Endodermal cell (in vitro differentiated cells): Measurements from ENCODE around the gene SPAM1. TPM values are rescaled to one million over a fixed set of nuclear protein-coding genes. Genes with fewer than 3 reads are reported as not detected.
"Not testable (repeated sequence)": the region's sequence is repeated elsewhere in the genome, so short reads cannot be mapped to it uniquely, and the experiment has no call there.

Experiments
- DNase-seq: peaks from one replicate; pipeline ENCODE4 v3.0.0-alpha.2; 2017
- H3K27ac ChIP-seq: 2 replicates; pipeline ENCODE4 v1.5.1; 2013; ENCODE audit warnings: mild to moderate bottlenecking, low read depth, low read length, moderate library complexity
- H3K27me3 ChIP-seq: 2 replicates; pipeline ENCODE4 v1.6.1; 2013; ENCODE audit warnings: mild to moderate bottlenecking, low read length, moderate library complexity; ENCODE audit not compliant: insufficient read depth, control insufficient read depth, poor library complexity, severe bottlenecking
- H3K36me3 ChIP-seq: 2 replicates; pipeline ENCODE4 v1.7.0; 2013; ENCODE audit warnings: mild to moderate bottlenecking, low read length, moderate library complexity; ENCODE audit not compliant: control insufficient read depth, insufficient read depth
- H3K4me1 ChIP-seq: one replicate; pipeline ENCODE4 v1.7.0; 2013; ENCODE audit warnings: low read length; ENCODE audit not compliant: control insufficient read depth, insufficient read depth
- H3K4me3 ChIP-seq: 2 replicates; pipeline ENCODE4 v1.5.1; 2013; ENCODE audit warnings: mild to moderate bottlenecking, low read length, moderate library complexity
- H3K9ac ChIP-seq: 2 replicates; pipeline ENCODE4 v1.6.1; 2013; ENCODE audit warnings: mild to moderate bottlenecking, low read length, moderate library complexity; ENCODE audit not compliant: poor library complexity, severe bottlenecking; ENCODE audit errors: extremely low read depth
- H3K9me3 ChIP-seq: 2 replicates; pipeline ENCODE4 v1.6.1; 2013; ENCODE audit warnings: mild to moderate bottlenecking, low read length, moderate library complexity; ENCODE audit not compliant: control insufficient read depth
- H3K27ac Mint-ChIP-seq: 2 replicates; pipeline ENCODE4 v1.8.0; 2020; ENCODE audit warnings: mixed read lengths
- H3K27me3 Mint-ChIP-seq: 2 replicates; pipeline ENCODE4 v1.8.0; 2021; ENCODE audit warnings: mild to moderate bottlenecking, mixed read lengths; ENCODE audit not compliant: insufficient read depth
- H3K36me3 Mint-ChIP-seq: 2 replicates; pipeline ENCODE4 v1.8.0; 2020; ENCODE audit warnings: low read depth, mixed read lengths
- H3K4me1 Mint-ChIP-seq: 2 replicates; pipeline ENCODE4 v1.8.0; 2020; ENCODE audit warnings: mixed read lengths
- H3K4me3 Mint-ChIP-seq: 2 replicates; pipeline ENCODE4 v1.8.0; 2020; ENCODE audit warnings: mild to moderate bottlenecking, moderate library complexity, mixed read lengths
- H3K9me3 Mint-ChIP-seq: 2 replicates; pipeline ENCODE4 v1.8.0; 2020; ENCODE audit warnings: mild to moderate bottlenecking, mixed read lengths
- CTCF ChIP-seq: fragments of 200-600 bp; sonication (generic); conservative IDR thresholded peaks from 2 replicates; pipeline ENCODE4 v1.5.0; 2021; ENCODE audit warnings: antibody characterized with exemption, mild to moderate bottlenecking
- WGBS, 2 experiments: methylation state at CpG; one replicate each; pipeline versions ENCODE4 v1.1.5 to v1.1.7; 2013; ENCODE audit warnings: missing lambda C conversion rate in 2 of 2, mixed read lengths in 1 of 2; ENCODE audit not compliant: insufficient coverage in 1 of 2, insufficient read length in 1 of 2; 5-methylcytosine and 5-hydroxymethylcytosine counted together
- total RNA-seq, 2 donors: library from RNA; stranded (reverse); fragmentation: NEBNext Ultra II Directional in 1 of 2; extraction: Animal tissue kit (Norgen Biotek cat#: 25700) in 1 of 2; gene quantifications; 2 replicates in 1 of 2; 3 replicates in 1 of 2; pipeline ENCODE4 v1.2.1, GENCODE V29; 2021

The SPAM1 gene
- total RNA-seq, 2 donors from 2014 or later: 0.18 to 0.49 TPM

GRCh38 chr7:123881300-123881699, 43.7 kb upstream of the SPAM1 start:
- no peaks in the 10 kb centered on the region for H3K9me3 Mint-ChIP-seq
- H3K27ac Mint-ChIP-seq: no peak overlapping the region
- DNase-seq: no peak
- Histone ChIP-seq H3K4me1 (no peaks in the 10 kb centered on the region), H3K27ac (no peak overlapping the region), H3K9ac (no peak overlapping the region), H3K4me3 (no peak overlapping the region), H3K36me3 (no peaks in the 10 kb centered on the region), H3K9me3 (peaks cover 1% of the 10 kb centered on the region), H3K27me3 (no peaks in the 10 kb centered on the region)
- no peak overlapping the region for H3K4me3 Mint-ChIP-seq
- TF ChIP-seq CTCF: no peak
- 100% methylated on average over 2 of the region's 2 CpGs; no CpG with 5 or more reads in 1 of the 2 experiments for WGBS, 2 experiments
- no peaks in the 10 kb centered on the region for H3K27me3 Mint-ChIP-seq
- H3K36me3 Mint-ChIP-seq: no peaks in the 10 kb centered on the region
- no peaks in the 10 kb centered on the region for H3K4me1 Mint-ChIP-seq

GRCh38 chr7:123883154-123883553, 41.9 kb upstream of the SPAM1 start:
- TF ChIP-seq CTCF: no peak
- Histone ChIP-seq H3K27me3 (no peaks in the 10 kb centered on the region), H3K9ac (no peak overlapping the region), H3K27ac (no peak overlapping the region), H3K4me3 (no peak overlapping the region), H3K4me1 (no peaks in the 10 kb centered on the region), H3K36me3 (no peaks in the 10 kb centered on the region), H3K9me3 (peaks cover 6% of the 10 kb centered on the region)
- no peak overlapping the region for H3K27ac Mint-ChIP-seq
- DNase-seq: no peak
- H3K4me1 Mint-ChIP-seq: peaks cover 2% of the 10 kb centered on the region
- H3K27me3 Mint-ChIP-seq: no peaks in the 10 kb centered on the region
- no peaks in the 10 kb centered on the region for H3K9me3 Mint-ChIP-seq
- H3K36me3 Mint-ChIP-seq: no peaks in the 10 kb centered on the region
- no peak overlapping the region for H3K4me3 Mint-ChIP-seq

GRCh38 chr7:123888192-123888591, 36.8 kb upstream of the SPAM1 start:
- Histone ChIP-seq H3K4me3 (peak overlapping the region; percentile 56), H3K9ac (no peak overlapping the region), H3K9me3 (peaks cover 10% of the 10 kb centered on the region), H3K36me3 (no peaks in the 10 kb centered on the region), H3K4me1 (peaks cover 6% of the 10 kb centered on the region), H3K27me3 (no peaks in the 10 kb centered on the region), H3K27ac (no peak overlapping the region)
- Mint-ChIP-seq H3K27me3 (no peaks in the 10 kb centered on the region), H3K36me3 (no peaks in the 10 kb centered on the region), H3K4me1 (peaks cover 10% of the 10 kb centered on the region), H3K9me3 (peaks cover 9% of the 10 kb centered on the region), H3K4me3 (no peak overlapping the region), H3K27ac (no peak overlapping the region)
- no peak for DNase-seq
- TF ChIP-seq CTCF: no peak

GRCh38 chr7:123894753-123895152, 30.3 kb upstream of the SPAM1 start:
- WGBS, 2 experiments: 98 to 100% methylated on average over 1 to 10 of the region's 10 CpGs
- H3K4me3 Mint-ChIP-seq, H3K27me3 Mint-ChIP-seq, H3K4me1 ChIP-seq, H3K4me3 ChIP-seq, H3K4me1 Mint-ChIP-seq, DNase-seq, H3K27me3 ChIP-seq, H3K36me3 ChIP-seq, H3K27ac ChIP-seq, H3K9ac ChIP-seq, H3K27ac Mint-ChIP-seq, H3K36me3 Mint-ChIP-seq: not testable (repeated sequence)
- H3K9me3 Mint-ChIP-seq: peaks cover 52% of the 10 kb centered on the region
- peaks cover 18% of the 10 kb centered on the region for H3K9me3 ChIP-seq
